Caco-2 (cell line): ENCODE data around the gene CFAP77. TPM values are rescaled to one million over a fixed set of nuclear protein-coding genes. Genes with fewer than 3 reads are reported as not detected.

Experiments
- BruUV-seq: library from RNA; stranded (reverse); fragments of 400-500 nt; replicated peaks from 2 replicates; lab custom pipeline; 2021; lab: Mats Ljungman, UMichigan
- CTCF ChIA-PET: fragments of 300-600 bp; sonication (Branson Sonifier 250); formaldehyde crosslinking; loops from one replicate; lab custom pipeline; 2022; ENCODE audit warnings: antibody characterized with exemption; lab: Charles Lee
- POLR2A ChIA-PET: fragments of 300-600 bp; sonication (Branson Sonifier 250); formaldehyde crosslinking; loops from one replicate; lab custom pipeline; 2022; ENCODE audit warnings: antibody characterized with exemption; lab: Charles Lee
- DNase-seq, 2 experiments: peaks; one replicate each; pipeline versions ENCODE4 v3.0.0 to v3.0.0-alpha.2; 2020 to 2022
- H3K27me3 ChIP-seq: replicated peaks from 2 replicates; pipeline ENCODE4 v1.6.0; 2011; ENCODE audit warnings: low read length; ENCODE audit not compliant: control insufficient read depth, insufficient read depth
- H3K36me3 ChIP-seq: 2 replicates; pipeline ENCODE4 v1.5.1; 2011; ENCODE audit warnings: low read length; ENCODE audit not compliant: control insufficient read depth, insufficient read depth
- H3K4me1 ChIP-seq: fragments of 250-450 bp; sonication (Bioruptor Pico); 2 replicates; pipeline ENCODE4 v1.5.1; 2020; ENCODE audit warnings: mild to moderate bottlenecking
- H3K4me3 ChIP-seq: 2 replicates; pipeline ENCODE4 v1.5.1; 2011; ENCODE audit warnings: low read depth, mild to moderate bottlenecking, control low read depth, low read length
- H3K9me3 ChIP-seq: fragments of 250-450 bp; sonication (Bioruptor Pico); 2 replicates; pipeline ENCODE4 v1.5.1; 2020; ENCODE audit warnings: mild to moderate bottlenecking, moderate library complexity
- H3K27ac Mint-ChIP-seq: one replicate; pipeline ENCODE4 v1.8.0; 2022; ENCODE audit warnings: mixed read lengths; ENCODE audit not compliant: unreplicated experiment
- H3K27me3 Mint-ChIP-seq: one replicate; pipeline ENCODE4 v1.8.0; 2022; ENCODE audit warnings: mixed read lengths; ENCODE audit not compliant: insufficient read depth, unreplicated experiment
- H3K36me3 Mint-ChIP-seq: one replicate; pipeline ENCODE4 v1.8.0; 2022; ENCODE audit warnings: mild to moderate bottlenecking, mixed read lengths; ENCODE audit not compliant: insufficient read depth, unreplicated experiment
- H3K4me1 Mint-ChIP-seq: one replicate; pipeline ENCODE4 v1.8.0; 2022; ENCODE audit warnings: low read depth, mixed read lengths; ENCODE audit not compliant: unreplicated experiment
- H3K4me3 Mint-ChIP-seq: one replicate; pipeline ENCODE4 v1.8.0; 2022; ENCODE audit warnings: mild to moderate bottlenecking, moderate library complexity, mixed read lengths; ENCODE audit not compliant: unreplicated experiment
- H3K9me3 Mint-ChIP-seq: one replicate; pipeline ENCODE4 v1.8.0; 2022; ENCODE audit warnings: mixed read lengths; ENCODE audit not compliant: unreplicated experiment
- CTCF ChIP-seq, 2 experiments: fragments of 200-600 bp in 1 of 2; IDR thresholded peaks; 1 replicate in 1 of 2; 2 replicates in 1 of 2; pipeline versions ENCODE4 v1.5.1 to v1.8.0; 2011 to 2022; ENCODE audit warnings: antibody characterized with exemption in 1 of 2, control low read depth in 1 of 2, inconsistent platforms in 1 of 2, low read depth in 1 of 2, low read length in 1 of 2, mild to moderate bottlenecking in 1 of 2, moderate library complexity in 1 of 2; ENCODE audit not compliant: insufficient read depth in 1 of 2, severe bottlenecking in 1 of 2, unreplicated experiment in 1 of 2
- intact Hi-C: fragments of 100-400 bp; cut with micrococcal nuclease; formaldehyde crosslinking; loops from one replicate; pipeline ENCODE4 v1.10.0; 2022; ENCODE audit not compliant: unreplicated experiment
- total RNA-seq: library from RNA; stranded (reverse); gene quantifications from 2 replicates; pipeline ENCODE4 v1.2.3, GENCODE V29; 2022

The CFAP77 gene
- total RNA-seq, 1 experiment from 2014 or later: not detected

- intact Hi-C loops: no loop called here
- no peaks in the 10 kb centered on the region for H3K9me3 ChIP-seq
- TF ChIP-seq CTCF (IDR thresholded peaks at IDR 0.05; ENCODE audit: insufficient read depth in 1 of 2, low read depth in 1 of 2, low read length in 1 of 2, severe bottlenecking in 1 of 2, unreplicated experiment in 1 of 2): no peak
- H3K9me3 Mint-ChIP-seq: no peaks in the 10 kb centered on the region
- H3K4me3 Mint-ChIP-seq: no peak overlapping the region
- CTCF ChIA-PET: no interaction called here
- POLR2A ChIA-PET: no interaction called here
- H3K4me1 Mint-ChIP-seq: no peaks in the 10 kb centered on the region
- DNase-seq: no peak
- H3K27me3 Mint-ChIP-seq: peaks cover 5% of the 10 kb centered on the region
- H3K36me3 Mint-ChIP-seq: peaks cover 23% of the 10 kb centered on the region
- no peaks in the 10 kb centered on the region for H3K4me1 ChIP-seq
- no peak overlapping the region for H3K27ac Mint-ChIP-seq
- no peak overlapping the region for H3K4me3 ChIP-seq
- no peaks in the 10 kb centered on the region for H3K27me3 ChIP-seq
- no TSS peak for BruUV-seq
- H3K36me3 ChIP-seq: no peaks in the 10 kb centered on the region
Observed at GRCh38 chr9:132586830-132587591, 177.0 kb downstream of the CFAP77 start.

- intact Hi-C loops: no loop called here
- TF ChIP-seq CTCF (IDR thresholded peaks at IDR 0.05; ENCODE audit: insufficient read depth in 1 of 2, low read depth in 1 of 2, low read length in 1 of 2, severe bottlenecking in 1 of 2, unreplicated experiment in 1 of 2): no peak
- Mint-ChIP-seq H3K9me3 (no peaks in the 10 kb centered on the region), H3K27ac (no peak overlapping the region), H3K36me3 (peaks cover 24% of the 10 kb centered on the region), H3K27me3 (peaks cover 5% of the 10 kb centered on the region), H3K4me1 (no peaks in the 10 kb centered on the region), H3K4me3 (no peak overlapping the region)
- no peak for DNase-seq
- Histone ChIP-seq H3K9me3 (no peaks in the 10 kb centered on the region), H3K4me1 (no peaks in the 10 kb centered on the region), H3K36me3 (no peaks in the 10 kb centered on the region), H3K4me3 (no peak overlapping the region), H3K27me3 (no peaks in the 10 kb centered on the region)
- POLR2A ChIA-PET: no interaction called here
- no TSS peak for BruUV-seq
- CTCF ChIA-PET: no interaction called here
Observed at GRCh38 chr9:132587592-132587955, 177.6 kb downstream of the CFAP77 start.

- intact Hi-C loops: no loop called here
- no peaks in the 10 kb centered on the region for H3K9me3 Mint-ChIP-seq
- H3K36me3 Mint-ChIP-seq: peaks cover 24% of the 10 kb centered on the region
- H3K9me3 ChIP-seq: no peaks in the 10 kb centered on the region
- DNase-seq: no peak
- H3K27ac Mint-ChIP-seq: no peak overlapping the region
- BruUV-seq: no TSS peak
- H3K4me3 ChIP-seq: no peak overlapping the region
- no peaks in the 10 kb centered on the region for H3K36me3 ChIP-seq
- POLR2A ChIA-PET: no interaction called here
- H3K4me3 Mint-ChIP-seq: no peak overlapping the region
- H3K27me3 Mint-ChIP-seq: peaks cover 3% of the 10 kb centered on the region
- CTCF ChIA-PET: no interaction called here
- no peaks in the 10 kb centered on the region for H3K4me1 Mint-ChIP-seq
- no peaks in the 10 kb centered on the region for H3K27me3 ChIP-seq
- TF ChIP-seq CTCF (IDR thresholded peaks at IDR 0.05; ENCODE audit: insufficient read depth in 1 of 2, low read depth in 1 of 2, low read length in 1 of 2, severe bottlenecking in 1 of 2, unreplicated experiment in 1 of 2): no peak
- no peaks in the 10 kb centered on the region for H3K4me1 ChIP-seq
Observed at GRCh38 chr9:132588098-132588497, 178.1 kb downstream of the CFAP77 start.
